ENCODE results near the gene TMEM39B.

GRCh38 chr1:32125313-32125712 is 52.6 kb downstream of the TMEM39B start:
- TF ChIP-seq CTCF (IDR thresholded peaks at IDR 0.05; ENCODE audit: low read length) (no peak), EZH2 (optimal IDR thresholded peaks at IDR 0.05; ENCODE audit: low read depth, low read length) (no peak), EZH2phosphoT487 (IDR thresholded peaks at IDR 0.05; ENCODE audit: low read length) (no peak)

All from MM.1S (cell line).